ENCODE results near the gene SAMM50. TPM values are rescaled to one million over a fixed set of nuclear protein-coding genes. Genes with fewer than 3 reads are reported as not detected.

The SAMM50 gene
- total RNA-seq, 5 donors from 2014 or later (not counting 1 experiment from before 2014, with no cell fraction given): 27.1 to 40.4 (median 33.2) TPM

DNA sequence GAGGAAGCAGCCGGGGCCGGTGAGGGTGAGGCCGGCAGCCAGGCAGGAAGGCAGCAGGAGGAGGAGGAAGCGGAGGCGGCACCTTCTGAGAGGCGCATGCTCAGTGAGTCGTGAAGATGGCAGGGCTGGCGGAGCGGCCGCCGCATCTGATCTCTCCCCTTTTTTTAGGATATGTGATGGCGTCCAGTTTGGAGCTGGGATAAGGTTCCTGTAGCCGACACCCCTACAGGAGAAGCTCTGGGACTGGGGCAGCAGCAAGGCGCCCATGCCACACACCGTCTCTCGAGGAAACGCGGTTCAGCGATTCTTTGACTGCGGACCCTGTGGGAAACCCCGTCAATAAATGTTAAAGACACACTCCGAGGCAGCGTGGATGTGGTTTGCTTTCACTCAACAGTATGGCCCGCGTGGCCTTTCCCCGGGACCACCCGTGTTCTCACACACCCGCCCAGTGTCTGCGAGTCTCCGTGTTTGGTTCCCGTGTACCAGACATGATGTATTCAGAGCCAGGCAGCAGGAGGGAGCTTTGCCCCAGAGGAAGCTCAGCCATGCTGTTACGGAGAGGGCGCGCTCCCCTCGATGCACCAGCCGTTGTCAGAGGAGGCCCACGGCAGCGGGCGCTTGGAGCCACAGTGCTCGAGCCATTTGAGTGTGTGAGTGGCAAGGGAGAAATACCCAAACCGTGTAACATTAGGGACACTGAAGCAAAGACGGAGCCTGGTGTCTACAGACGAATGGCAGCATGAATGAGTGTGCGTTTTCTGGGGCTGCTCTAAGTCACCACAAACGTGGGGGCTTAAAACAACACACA lies 41.1 kb downstream of the SAMM50 start:
- Mint-ChIP-seq H3K9me3 (no peaks in the 10 kb centered on the region), H3K36me3 (peaks cover 44% of the 10 kb centered on the region), H3K27me3 (no peaks in the 10 kb centered on the region), H3K4me1 (peaks cover 27 to 35% (median 28%) of the 10 kb centered on the region in 3 donors), H3K4me3 (peak overlapping the region; percentile 88 to 90 (median 89)), H3K27ac (peak overlapping the region; percentile 90 to 96)
- ChIA-PET CTCF (no interaction called here), POLR2A (no interaction called here)
- H3K27me3 ChIP-seq (replicated peaks in 1 of 2; ENCODE audit: control insufficient read depth in 2 of 2, extremely low read depth in 1 of 2, insufficient read depth in 2 of 2, low read length in 1 of 2): no peaks in the 10 kb centered on the region
- H3K4me3 ChIP-seq (ENCODE audit: control insufficient read depth in 1 of 2, extremely low read depth in 1 of 2, low read length in 1 of 2): peak overlapping the region; percentile 60 to 77
- no peaks in the 10 kb centered on the region for H3K9me3 ChIP-seq
- peaks cover 6 to 33% of the 10 kb centered on the region in 2 donors for H3K36me3 ChIP-seq (ENCODE audit: control insufficient read depth in 2 of 2, extremely low read depth in 1 of 2, insufficient read depth in 1 of 2, low read length in 1 of 2)
- peak overlapping the region; percentile 61 for H3K27ac ChIP-seq (ENCODE audit: low read length)
- 43% methylated on average over 40 of the region's 45 CpGs for WGBS (ENCODE audit: insufficient coverage)
- ATAC-seq (replicated peaks in 1 of 4) (peak; percentile 82 to 93 (median 88)), DNase-seq (peak; percentile 40 to 78 (median 63))
- peaks cover 2 to 28% of the 10 kb centered on the region in 2 experiments for H3K4me1 ChIP-seq (ENCODE audit: control insufficient read depth in 1 of 2, extremely low read depth in 1 of 2, insufficient read depth in 2 of 2, low read length in 2 of 2)

DNA sequence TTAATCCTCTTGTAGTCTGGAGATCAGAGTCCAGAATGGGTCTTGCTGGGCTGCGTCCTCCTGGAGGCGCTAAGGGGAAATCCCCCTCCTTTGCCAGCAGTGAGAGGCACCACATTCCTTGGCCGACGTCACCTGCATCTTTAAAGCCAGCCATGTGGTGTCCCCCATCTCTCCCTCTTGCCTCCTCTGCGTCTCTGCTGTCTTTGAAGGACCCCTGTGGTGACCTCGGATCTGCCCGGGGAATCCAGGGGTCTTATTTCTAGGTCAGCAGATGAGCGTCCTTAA lies 41.7 kb downstream of the SAMM50 start:
- Mint-ChIP-seq H3K27me3 (no peaks in the 10 kb centered on the region), H3K27ac (peak overlapping the region in 1 of 2 donors; percentile 96), H3K4me3 (peak overlapping the region; percentile 88 to 90 (median 89)), H3K9me3 (no peaks in the 10 kb centered on the region), H3K36me3 (peaks cover 44% of the 10 kb centered on the region), H3K4me1 (peaks cover 27 to 35% (median 28%) of the 10 kb centered on the region in 3 donors)
- POLR2A ChIA-PET: no interaction called here
- CTCF ChIA-PET: no interaction called here
- H3K36me3 ChIP-seq (ENCODE audit: control insufficient read depth in 2 of 2, extremely low read depth in 1 of 2, insufficient read depth in 1 of 2, low read length in 1 of 2): peaks cover 6 to 27% of the 10 kb centered on the region in 2 donors
- H3K4me1 ChIP-seq (ENCODE audit: control insufficient read depth in 1 of 2, extremely low read depth in 1 of 2, insufficient read depth in 2 of 2, low read length in 2 of 2): peaks cover 2 to 28% of the 10 kb centered on the region in 2 experiments
- no peak for DNase-seq
- no peaks in the 10 kb centered on the region for H3K27me3 ChIP-seq (replicated peaks in 1 of 2; ENCODE audit: control insufficient read depth in 2 of 2, extremely low read depth in 1 of 2, insufficient read depth in 2 of 2, low read length in 1 of 2)
- no peak for ATAC-seq (replicated peaks in 1 of 4)
- 88% methylated on average over 8 of the region's 8 CpGs for WGBS (ENCODE audit: insufficient coverage)
- no peaks in the 10 kb centered on the region for H3K9me3 ChIP-seq
- H3K4me3 ChIP-seq (ENCODE audit: control insufficient read depth in 1 of 2, extremely low read depth in 1 of 2, low read length in 1 of 2): no peak overlapping the region
- peak overlapping the region; percentile 61 for H3K27ac ChIP-seq (ENCODE audit: low read length)

DNA sequence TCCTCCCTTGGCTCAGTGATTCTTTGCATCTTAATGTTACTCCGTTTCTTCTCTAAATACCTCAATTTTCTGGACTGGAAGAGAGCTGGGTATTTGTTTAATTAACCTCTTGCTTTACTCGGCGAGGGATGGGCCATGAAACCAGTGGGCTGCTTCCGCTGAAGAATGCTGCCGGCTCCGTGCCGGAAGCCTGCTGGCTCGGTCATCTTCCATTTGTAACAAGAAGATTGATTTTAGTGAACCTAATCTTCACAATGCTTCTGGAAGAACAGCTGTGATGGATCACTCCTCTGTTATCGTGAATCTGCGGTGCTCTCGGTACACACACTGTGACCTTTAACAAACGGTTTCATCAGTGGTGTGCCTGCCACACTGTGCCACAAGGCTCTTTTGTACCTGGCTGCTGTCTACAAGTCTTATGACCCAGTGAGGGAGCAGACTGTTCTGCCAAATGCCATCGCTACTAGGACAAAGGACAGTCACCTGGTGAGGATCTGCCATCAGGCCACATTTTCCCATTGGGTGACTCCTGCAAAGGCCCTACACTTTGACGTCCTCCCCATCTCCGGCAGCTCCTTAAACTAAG lies 43.5 kb downstream of the SAMM50 start:
- CTCF ChIA-PET: no interaction called here
- Mint-ChIP-seq H3K9me3 (no peaks in the 10 kb centered on the region), H3K4me1 (peaks cover 17 to 30% (median 23%) of the 10 kb centered on the region in 3 donors), H3K4me3 (no peak overlapping the region), H3K27me3 (no peaks in the 10 kb centered on the region), H3K36me3 (peaks cover 36% of the 10 kb centered on the region), H3K27ac (no peak overlapping the region)
- Histone ChIP-seq H3K9me3 (no peaks in the 10 kb centered on the region), H3K4me3 (ENCODE audit: control insufficient read depth in 1 of 2, extremely low read depth in 1 of 2, low read length in 1 of 2) (no peak overlapping the region), H3K27me3 (replicated peaks in 1 of 2; ENCODE audit: control insufficient read depth in 2 of 2, extremely low read depth in 1 of 2, insufficient read depth in 2 of 2, low read length in 1 of 2) (no peaks in the 10 kb centered on the region), H3K4me1 (ENCODE audit: control insufficient read depth in 1 of 2, extremely low read depth in 1 of 2, insufficient read depth in 2 of 2, low read length in 2 of 2) (peaks cover 2 to 21% of the 10 kb centered on the region in 2 experiments), H3K27ac (ENCODE audit: low read length) (no peak overlapping the region), H3K36me3 (ENCODE audit: control insufficient read depth in 2 of 2, extremely low read depth in 1 of 2, insufficient read depth in 1 of 2, low read length in 1 of 2) (peaks cover 0 to 16% of the 10 kb centered on the region in 2 donors)
- DNase-seq (no peak), ATAC-seq (replicated peaks in 1 of 4) (no peak)
- POLR2A ChIA-PET: no interaction called here
- WGBS (ENCODE audit: insufficient coverage): 100% methylated on average over 11 of the region's 15 CpGs

DNA sequence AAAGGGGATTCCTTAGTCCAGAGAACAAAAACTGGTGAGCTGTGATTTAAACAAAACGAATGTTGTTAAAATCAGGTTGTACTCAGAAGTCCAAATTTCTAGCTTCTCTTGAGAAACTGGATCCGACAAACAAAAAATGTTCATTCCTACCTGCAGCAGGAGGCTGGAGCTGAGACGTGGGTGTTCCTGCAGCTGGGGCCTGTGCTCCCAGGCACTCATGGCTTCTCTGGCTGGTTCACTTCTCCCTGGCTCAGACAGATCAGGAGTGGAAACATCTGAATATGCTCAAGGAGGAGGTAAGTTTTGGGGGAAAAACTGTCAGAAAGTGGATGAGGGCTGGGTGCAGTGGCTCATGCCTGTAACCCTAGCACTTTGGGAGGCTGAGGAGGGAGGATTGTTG lies 44.1 kb downstream of the SAMM50 start:
- Mint-ChIP-seq H3K4me1 (peaks cover 17 to 30% (median 22%) of the 10 kb centered on the region in 3 donors), H3K36me3 (peaks cover 38% of the 10 kb centered on the region), H3K27ac (no peak overlapping the region), H3K27me3 (no peaks in the 10 kb centered on the region), H3K9me3 (no peaks in the 10 kb centered on the region), H3K4me3 (no peak overlapping the region)
- Histone ChIP-seq H3K27me3 (replicated peaks in 1 of 2; ENCODE audit: control insufficient read depth in 2 of 2, extremely low read depth in 1 of 2, insufficient read depth in 2 of 2, low read length in 1 of 2) (no peaks in the 10 kb centered on the region), H3K4me1 (ENCODE audit: control insufficient read depth in 1 of 2, extremely low read depth in 1 of 2, insufficient read depth in 2 of 2, low read length in 2 of 2) (peaks cover 2 to 21% of the 10 kb centered on the region in 2 experiments), H3K27ac (ENCODE audit: low read length) (no peak overlapping the region), H3K9me3 (no peaks in the 10 kb centered on the region), H3K4me3 (ENCODE audit: control insufficient read depth in 1 of 2, extremely low read depth in 1 of 2, low read length in 1 of 2) (no peak overlapping the region), H3K36me3 (ENCODE audit: control insufficient read depth in 2 of 2, extremely low read depth in 1 of 2, insufficient read depth in 1 of 2, low read length in 1 of 2) (peaks cover 0 to 13% of the 10 kb centered on the region in 2 donors)
- WGBS (ENCODE audit: insufficient coverage): 84% methylated on average over 3 of the region's 3 CpGs
- ATAC-seq (replicated peaks in 1 of 4) (no peak), DNase-seq (no peak)
- ChIA-PET CTCF (no interaction called here), POLR2A (no interaction called here)

DNA sequence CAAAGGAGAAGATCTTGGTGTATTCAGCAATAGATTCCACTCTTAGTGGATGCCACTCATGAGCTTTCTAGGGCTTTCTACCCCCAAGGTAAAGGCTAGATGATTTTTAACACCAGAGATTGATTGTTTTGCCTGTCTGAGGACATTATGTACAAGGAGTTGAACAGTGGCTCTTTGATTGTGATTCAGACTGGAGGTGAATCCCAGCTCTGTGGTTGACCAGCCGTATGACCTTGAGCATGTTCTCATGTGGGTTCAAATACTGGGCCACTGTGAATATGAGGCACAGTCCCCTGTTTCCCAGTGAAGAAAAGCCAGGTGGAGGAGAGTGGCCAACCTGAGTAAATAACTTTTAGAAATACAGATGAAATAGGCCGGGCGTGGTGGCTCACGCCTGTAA lies 44.9 kb downstream of the SAMM50 start:
- Histone ChIP-seq H3K4me1 (ENCODE audit: control insufficient read depth in 1 of 2, extremely low read depth in 1 of 2, insufficient read depth in 2 of 2, low read length in 2 of 2) (peaks cover 2 to 19% of the 10 kb centered on the region in 2 experiments), H3K36me3 (ENCODE audit: control insufficient read depth in 2 of 2, extremely low read depth in 1 of 2, insufficient read depth in 1 of 2, low read length in 1 of 2) (peaks cover 0 to 10% of the 10 kb centered on the region in 2 donors), H3K27ac (ENCODE audit: low read length) (no peak overlapping the region), H3K27me3 (replicated peaks in 1 of 2; ENCODE audit: control insufficient read depth in 2 of 2, extremely low read depth in 1 of 2, insufficient read depth in 2 of 2, low read length in 1 of 2) (no peaks in the 10 kb centered on the region), H3K9me3 (no peaks in the 10 kb centered on the region), H3K4me3 (ENCODE audit: control insufficient read depth in 1 of 2, extremely low read depth in 1 of 2, low read length in 1 of 2) (no peak overlapping the region)
- peaks cover 42% of the 10 kb centered on the region for H3K36me3 Mint-ChIP-seq
- H3K27me3 Mint-ChIP-seq: no peaks in the 10 kb centered on the region
- ChIA-PET POLR2A (no interaction called here), CTCF (interaction anchor here in 1 of 2 donors (0.5 kb wide), 1 partner anchor 81 kb away, joined by 3 read pairs; no protein-coding TSS in a partner anchor)
- ATAC-seq (replicated peaks in 1 of 4) (no peak), DNase-seq (no peak)
- H3K9me3 Mint-ChIP-seq: no peaks in the 10 kb centered on the region
- peaks cover 12 to 22% (median 16%) of the 10 kb centered on the region in 3 donors for H3K4me1 Mint-ChIP-seq
- H3K27ac Mint-ChIP-seq: no peak overlapping the region
- no peak overlapping the region for H3K4me3 Mint-ChIP-seq
- WGBS (ENCODE audit: insufficient coverage): no CpG with 5 or more reads among the region's 4 CpGs

DNA sequence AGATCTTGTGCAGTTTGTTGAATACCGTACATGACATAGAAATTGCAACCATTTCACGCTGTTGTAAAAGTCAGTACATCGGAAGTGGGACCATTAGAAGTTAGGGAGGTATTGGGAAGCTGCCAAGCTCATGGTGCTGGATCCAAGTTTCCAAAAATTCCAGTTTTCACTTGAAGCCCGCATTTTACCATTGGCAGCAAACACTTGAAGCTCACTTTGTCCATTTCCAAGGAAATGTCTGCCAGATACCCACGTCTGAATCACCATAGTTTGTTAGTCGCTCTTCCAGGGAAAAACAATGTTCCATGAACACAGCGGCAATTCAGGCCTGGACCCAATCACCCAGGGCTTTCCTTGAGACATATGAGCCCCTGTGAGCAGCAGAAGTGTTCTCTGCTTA lies 46.3 kb downstream of the SAMM50 start:
- Mint-ChIP-seq H3K9me3 (no peaks in the 10 kb centered on the region), H3K27ac (no peak overlapping the region), H3K36me3 (peaks cover 45% of the 10 kb centered on the region), H3K4me3 (no peak overlapping the region), H3K4me1 (peaks cover 2 to 10% (median 3%) of the 10 kb centered on the region in 3 donors), H3K27me3 (no peaks in the 10 kb centered on the region)
- ChIA-PET CTCF (interaction anchor here in 1 of 2 donors (0.7 kb wide), 2 partner anchors 8 to 684 kb away, joined by 3 read pairs; no protein-coding TSS in a partner anchor), POLR2A (no interaction called here)
- no peaks in the 10 kb centered on the region for H3K9me3 ChIP-seq
- no peaks in the 10 kb centered on the region for H3K27me3 ChIP-seq (replicated peaks in 1 of 2; ENCODE audit: control insufficient read depth in 2 of 2, extremely low read depth in 1 of 2, insufficient read depth in 2 of 2, low read length in 1 of 2)
- ATAC-seq (replicated peaks in 1 of 4): no peak
- peaks cover 0 to 7% of the 10 kb centered on the region in 2 experiments for H3K4me1 ChIP-seq (ENCODE audit: control insufficient read depth in 1 of 2, extremely low read depth in 1 of 2, insufficient read depth in 2 of 2, low read length in 2 of 2)
- no peak overlapping the region for H3K4me3 ChIP-seq (ENCODE audit: control insufficient read depth in 1 of 2, extremely low read depth in 1 of 2, low read length in 1 of 2)
- no peak overlapping the region for H3K27ac ChIP-seq (ENCODE audit: low read length)
- DNase-seq: no peak
- peaks cover 0 to 10% of the 10 kb centered on the region in 2 donors for H3K36me3 ChIP-seq (ENCODE audit: control insufficient read depth in 2 of 2, extremely low read depth in 1 of 2, insufficient read depth in 1 of 2, low read length in 1 of 2)
- 98% methylated on average over 7 of the region's 7 CpGs for WGBS (ENCODE audit: insufficient coverage)
